Midbrain (tissue), 1 donor: ENCODE data around the gene CD81.
"Not testable (repeated sequence)": the region's sequence is repeated elsewhere in the genome, so short reads cannot be mapped to it uniquely, and the experiment has no call there.

Experiments
- DNase-seq: peaks from one replicate; lab custom pipeline; 2025; lab: John Stamatoyannopoulos, UW

CD81 gene

DNA sequence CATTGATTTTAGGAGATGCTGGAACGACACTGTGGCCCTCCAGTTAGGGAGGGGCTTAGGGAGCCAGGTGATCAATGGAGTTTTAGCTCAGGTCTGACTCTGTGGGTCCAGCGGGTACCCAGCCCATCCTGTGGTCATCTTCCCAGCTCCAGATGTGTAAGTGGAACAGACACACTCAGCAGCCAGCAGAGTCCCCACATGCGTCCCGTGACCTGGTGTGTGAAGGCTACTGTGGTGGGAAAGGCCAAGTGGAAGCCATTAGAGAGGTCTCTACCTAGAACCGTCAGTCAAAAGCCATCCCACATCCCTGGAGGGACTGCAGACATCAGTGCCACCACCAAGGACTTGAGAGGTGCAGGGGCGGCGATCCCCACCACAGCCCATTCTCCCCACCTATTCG lies 19.9 kb upstream of the CD81 start:
- DNase-seq, result no peak

DNA sequence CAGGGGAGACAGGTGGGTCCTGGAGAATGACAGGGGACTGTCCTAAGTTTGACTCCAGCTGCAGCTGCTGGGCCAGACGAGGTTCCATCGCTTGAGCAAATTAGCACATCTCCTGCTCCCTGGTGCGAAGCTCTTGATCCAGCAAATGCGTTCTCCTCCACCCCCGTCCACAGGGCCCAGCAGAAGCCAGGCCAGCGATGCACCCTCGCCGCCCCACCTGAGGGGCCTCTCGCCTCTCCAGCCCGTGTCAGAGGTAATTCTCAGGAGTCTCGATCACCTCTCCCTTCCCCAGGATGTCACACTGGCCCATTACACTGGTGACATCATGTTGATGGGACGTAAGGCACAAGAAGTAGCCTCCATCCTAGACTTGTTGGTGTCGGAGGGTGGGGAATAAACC lies 19.5 kb upstream of the CD81 start:
- not testable (repeated sequence) for DNase-seq

DNA sequence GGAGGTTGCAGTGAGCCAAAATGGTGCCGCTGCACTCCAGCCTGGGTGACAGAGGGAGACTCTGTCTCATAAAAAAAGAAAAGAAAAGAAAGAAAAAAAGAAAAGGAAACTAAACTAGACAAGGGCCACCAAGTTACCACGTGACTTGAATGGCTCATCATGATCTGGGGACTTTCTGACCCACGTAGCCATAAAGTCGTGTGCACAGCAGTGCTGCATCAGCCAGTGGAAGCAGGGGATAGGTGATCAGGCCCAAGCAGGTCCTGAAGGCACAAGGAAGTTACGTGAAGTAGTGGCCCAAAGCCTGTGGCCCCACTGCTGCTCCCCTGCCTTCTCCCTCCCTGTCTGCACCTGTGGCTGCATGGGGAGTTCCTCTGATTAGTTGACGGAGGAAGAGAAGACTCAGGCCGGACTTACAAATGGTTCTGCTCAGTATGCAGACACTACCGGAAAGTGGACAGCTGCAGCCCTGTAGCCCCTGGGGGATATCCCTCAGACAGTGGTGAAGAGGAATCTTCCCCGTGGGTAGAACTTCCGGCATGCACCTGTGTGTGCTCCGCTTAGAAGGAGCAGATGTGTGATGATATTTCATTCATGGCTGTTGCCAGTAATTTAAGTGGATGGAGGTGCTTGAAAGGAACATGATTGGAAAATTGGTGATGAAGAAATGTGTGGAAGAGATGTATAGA lies 18.2 kb upstream of the CD81 start:
- DNase-seq, result no peak

DNA sequence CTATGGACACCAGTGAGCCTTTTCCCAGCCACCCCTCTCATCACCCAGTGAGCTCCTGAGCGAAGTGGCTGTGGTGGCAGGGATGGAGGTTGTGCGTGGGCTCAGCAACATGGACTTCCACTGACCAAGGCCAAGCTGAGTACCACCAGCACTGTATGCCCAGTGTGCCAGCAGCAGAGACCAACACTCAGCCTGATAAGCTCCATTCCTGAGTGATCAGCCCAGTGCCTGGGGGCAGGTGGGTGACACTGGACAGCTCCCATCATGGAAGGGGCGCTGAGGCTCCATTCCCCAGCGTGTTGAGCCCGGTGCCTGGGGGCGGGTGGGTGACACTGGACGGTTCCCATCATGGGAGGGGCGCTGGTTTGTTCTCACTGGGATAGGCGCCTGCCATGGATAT lies 17.6 kb upstream of the CD81 start:
- DNase-seq, result no peak

DNA sequence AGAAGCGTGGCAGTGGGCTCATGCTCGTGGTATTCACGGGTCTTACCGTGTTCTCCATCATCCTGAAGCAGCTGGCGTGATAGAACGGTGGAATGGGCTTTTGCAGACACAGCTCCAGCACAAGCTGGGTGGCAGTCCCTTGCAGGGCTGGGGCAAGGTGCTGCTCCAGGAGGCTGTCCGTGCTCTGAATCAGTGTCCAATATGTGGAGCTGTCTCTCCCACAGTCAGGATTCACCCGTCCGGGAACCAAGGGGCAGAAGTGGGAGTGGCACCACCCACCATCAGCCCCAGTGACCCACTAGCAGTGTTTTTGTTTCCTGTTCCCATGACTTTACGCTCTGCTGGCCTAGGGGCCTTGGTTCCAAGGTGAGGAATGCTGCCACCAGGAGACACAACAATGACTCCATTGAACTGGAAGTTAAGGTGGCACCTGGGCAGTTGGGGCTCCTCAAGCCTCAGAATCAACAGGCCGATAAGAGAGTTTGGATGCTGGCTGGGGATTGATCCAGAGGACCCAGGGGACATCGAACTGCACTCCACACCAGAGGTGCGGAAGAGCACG lies 16.9 kb upstream of the CD81 start:
- no peak for DNase-seq

DNA sequence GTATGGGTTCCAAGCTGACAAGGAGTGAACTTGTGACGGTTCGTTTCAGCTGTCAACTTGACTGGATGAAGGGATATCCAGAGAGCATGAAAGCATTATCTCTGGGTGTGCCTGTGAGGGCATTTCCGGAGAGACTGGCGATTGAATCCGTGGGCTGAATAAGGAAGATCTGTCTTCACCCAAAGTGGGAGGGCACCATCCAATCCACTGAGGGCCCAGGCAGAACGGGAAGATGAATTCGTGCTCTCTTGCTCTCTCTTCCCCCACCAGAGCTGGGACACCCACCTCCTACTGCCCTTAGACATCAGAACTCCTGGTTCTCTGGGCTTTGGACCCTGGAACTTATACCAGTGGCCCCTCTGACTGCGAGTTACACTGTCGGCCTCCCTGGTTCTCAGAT lies 15.5 kb upstream of the CD81 start:
- no peak for DNase-seq

DNA sequence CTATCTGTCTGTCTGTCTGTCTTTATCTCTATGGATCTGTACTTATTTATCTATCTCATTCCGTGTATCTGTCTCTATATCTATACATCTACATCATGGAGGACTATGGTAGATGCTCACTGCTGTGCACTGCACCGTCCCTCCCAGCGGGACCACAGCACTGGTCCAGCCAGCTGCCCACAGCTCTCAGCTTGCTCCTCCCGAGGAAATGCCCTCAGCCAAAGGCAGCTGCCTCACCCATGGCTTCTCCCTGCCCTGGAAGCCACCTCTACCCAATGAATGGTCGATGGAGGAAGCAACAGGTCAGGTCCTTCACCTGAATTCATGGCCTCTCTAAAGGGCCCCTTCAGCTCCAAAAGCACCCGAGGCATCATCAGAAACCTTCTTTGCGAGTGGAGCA lies 14.7 kb upstream of the CD81 start:
- DNase-seq, result no peak

DNA sequence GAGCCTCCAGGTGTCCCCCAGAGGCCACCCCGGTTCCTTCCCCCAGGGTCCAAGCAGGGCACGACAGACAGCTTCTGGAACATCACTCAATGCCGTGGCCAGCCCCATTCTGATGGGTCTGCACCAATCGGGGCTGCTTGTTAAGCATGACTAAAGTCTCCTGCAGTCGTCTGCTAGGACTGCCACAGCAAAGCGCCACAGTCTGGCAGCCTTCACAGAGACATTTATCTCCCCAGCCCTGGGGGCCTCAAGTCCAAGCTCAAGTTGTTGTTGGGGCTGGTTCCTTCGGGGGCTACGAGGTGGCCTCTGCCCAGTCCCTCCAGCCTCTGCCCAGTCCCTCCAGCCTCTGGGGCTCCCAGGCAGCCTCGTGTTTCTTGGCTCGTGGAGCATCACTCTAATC lies 14.0 kb upstream of the CD81 start:
- DNase-seq, result no peak

DNA sequence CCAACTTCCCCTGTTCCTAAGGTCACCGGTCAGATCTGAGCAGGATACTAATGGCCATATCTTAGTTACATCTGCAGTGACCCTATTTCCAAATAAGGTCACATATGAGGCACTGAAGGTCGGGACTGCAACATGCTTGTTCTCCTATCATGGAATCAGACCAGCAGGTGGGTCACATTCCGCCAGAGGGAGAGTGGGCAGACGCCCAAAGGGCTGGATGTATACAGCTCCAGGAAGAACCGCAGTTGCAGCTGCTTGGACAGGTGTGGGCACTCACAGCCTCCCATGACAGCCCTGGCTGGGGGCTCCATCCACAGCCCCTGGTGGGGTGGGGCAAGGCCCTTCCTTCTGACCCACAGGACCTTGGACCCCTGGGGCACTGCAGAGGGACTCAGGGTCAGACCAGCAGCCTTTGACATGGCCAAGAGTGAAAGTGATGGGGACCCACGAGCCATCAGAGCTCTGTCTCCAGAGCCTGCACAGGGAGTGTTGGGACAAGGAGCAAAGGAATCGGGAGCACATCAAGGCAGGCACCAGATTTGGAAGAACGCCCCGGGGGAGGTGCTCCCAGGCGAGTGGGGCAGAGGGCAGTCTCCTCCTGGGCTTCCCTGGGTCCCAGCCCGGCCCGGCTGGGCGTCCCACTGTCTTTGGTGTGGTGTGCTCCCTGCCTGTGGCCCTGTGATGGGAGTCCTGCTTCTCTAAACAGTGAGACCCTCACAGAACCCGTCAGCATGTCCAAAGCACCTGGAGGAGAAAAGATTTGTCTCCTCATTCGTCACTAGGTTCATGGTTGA lies 13.3 kb upstream of the CD81 start:
- no peak for DNase-seq

DNA sequence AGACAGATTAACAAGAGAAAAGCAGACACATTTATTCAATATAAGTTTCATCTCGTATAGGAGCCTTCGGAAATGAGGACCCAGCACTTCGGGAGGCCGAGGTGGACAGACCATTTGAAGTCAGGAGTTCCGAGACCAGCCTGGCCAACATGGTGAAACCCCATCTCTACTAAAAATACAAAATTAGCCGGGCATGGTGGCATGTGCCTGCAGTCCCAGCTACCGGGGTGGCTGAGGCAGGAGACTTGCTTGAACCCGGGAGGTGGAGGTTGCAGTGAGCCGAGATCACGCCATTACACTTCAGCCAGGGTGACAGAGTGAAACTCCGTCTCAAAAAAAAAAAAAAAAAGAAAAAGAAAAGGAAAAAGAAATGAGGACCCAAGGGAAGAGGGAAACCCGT lies 12.7 kb upstream of the CD81 start:
- DNase-seq, result not testable (repeated sequence)

DNA sequence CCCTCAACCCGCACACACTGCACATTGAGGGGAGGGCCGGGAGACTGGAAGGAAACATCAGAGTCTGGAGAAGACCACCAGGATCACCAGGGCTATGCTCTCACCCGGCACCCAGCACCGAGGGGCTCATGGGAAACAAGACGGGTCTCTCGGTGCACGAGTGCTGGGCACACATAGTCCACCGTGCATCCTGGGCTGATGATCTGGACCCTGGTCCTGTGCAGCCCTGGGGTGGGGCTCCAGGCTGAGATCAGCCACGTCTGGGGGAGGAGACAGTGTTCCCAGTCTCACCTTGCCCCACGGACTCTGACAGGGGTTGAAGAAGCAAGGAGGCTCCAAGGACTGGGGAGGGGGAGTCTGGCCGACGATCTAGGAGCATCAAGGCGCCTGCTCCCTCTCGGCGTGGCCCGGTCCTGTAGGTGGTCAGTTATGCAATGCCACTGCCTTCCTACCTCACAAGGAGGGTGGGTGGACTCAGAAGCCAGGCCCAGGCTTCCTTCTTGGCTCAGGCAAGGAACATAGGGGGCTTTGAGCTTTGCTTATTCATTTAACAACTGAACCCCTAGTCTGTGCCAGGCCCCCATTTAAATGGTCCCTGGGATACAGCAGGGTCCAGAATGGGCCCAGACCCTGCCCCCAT lies 11.4 kb upstream of the CD81 start:
- DNase-seq, result no peak

DNA sequence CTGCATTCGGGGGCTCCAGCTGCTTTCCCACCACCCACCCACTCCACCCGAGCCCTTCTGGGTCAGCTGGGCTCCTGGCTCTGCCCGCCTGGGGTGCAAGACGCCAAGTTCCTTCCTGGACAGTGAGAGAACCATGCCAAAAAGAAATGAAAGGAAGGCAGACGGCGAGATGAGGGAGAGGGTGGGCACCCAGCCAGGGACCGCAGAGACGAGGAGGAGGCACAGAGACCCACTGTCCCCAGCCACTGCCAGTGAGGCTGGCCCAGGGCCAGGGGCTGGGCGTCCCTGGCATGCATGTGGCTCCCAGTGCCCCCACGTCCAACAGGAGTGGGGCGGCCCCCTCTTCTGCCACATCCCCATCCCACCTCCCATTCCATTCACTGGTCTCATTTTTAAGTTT lies 10.8 kb upstream of the CD81 start:
- DNase-seq, result peak; percentile 69

DNA sequence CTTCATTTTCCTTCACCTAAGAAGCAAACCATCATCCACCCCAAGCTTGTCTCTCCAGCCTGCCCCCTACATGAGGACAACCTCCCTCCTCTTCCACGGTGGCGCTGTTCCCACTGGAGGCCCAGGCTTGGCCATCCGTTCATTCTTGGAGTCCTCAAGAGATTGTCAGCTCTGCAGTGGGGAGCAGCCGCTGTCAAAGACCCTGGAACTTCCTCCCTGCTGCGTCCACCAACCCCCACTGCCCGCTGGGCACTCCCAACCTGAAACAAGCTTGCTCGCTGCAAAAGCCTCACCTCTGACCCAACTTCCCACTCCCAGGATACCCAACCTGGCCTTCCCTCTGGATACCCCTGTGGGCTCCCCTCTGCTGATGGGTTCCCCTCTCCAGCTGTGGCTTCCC lies 10.4 kb upstream of the CD81 start:
- DNase-seq, result peak; percentile 32

DNA sequence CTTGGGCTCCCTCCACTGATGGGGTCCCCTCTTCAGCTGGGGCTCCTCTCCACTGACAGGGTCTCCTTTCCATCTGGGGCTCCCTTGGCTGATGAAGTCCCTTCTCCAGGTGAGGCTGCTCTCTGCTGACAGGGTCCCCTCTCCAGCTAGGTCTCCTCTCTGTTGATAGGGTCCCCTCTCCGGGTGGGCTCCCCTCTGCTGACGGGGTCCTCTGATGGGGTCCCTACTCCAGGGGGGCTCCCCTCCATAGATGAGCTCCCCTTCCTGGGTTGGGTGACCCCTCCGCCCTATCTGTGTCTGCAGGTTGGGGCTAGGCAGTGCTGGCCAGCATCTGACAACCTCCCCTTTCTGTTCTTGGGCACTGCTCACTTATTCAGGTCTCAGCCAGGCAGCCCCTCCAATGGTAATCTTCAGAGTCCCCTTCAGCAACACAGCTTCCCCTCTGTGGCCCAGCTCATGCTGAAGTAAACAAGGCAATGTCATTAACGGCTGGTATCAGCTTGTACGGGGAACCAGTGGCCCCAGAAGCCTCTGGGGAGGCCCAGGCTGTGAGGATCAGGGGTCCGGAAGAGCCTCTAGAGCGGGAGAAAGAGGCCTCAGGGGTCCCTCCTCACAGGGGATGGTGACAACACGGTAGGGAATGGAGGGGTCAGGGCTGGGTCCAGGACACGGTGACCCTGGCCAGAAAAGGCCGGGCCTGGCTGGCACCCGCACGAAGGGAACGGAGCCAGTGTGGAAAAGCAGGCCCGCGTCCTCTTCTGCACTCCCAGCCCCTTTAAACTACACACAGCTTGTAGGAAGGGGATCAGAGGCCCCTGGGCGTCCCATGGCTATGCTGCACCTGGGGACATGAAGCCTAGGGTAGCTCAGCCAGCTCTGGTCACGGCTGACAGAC lies 9.6 kb upstream of the CD81 start:
- no peak for DNase-seq

DNA sequence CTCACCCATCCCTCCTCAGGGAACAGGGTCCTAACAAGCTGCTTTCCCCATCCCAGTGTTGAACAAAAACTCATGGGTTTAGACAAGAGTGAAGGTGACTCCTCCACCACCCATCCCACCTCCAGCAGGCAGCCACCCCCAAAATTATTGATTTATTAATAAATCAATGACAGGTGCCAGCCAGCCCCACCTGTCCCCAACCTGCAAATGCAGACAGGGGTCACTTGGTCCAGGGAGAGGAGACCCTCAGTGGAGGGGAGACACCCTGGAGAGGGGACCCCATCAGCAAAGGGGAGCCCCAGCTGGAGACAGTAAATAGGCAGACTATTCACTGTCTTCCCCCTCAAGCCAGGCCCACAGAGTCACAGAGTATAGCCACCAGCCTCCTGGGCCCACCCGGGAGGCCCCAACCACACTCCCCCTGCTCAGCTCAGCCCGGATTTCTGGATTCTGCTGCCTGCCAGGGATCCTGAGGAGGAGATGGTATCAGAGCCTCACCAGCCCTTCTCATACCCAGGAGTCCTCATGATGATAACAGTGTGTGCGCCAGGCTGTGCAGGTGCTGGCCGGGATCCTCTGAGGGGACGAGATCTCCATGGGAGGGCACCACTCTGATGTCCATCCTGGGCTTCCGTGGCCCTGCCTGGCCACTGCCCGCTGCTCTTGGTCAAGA lies 8.8 kb upstream of the CD81 start:
- DNase-seq, result no peak

DNA sequence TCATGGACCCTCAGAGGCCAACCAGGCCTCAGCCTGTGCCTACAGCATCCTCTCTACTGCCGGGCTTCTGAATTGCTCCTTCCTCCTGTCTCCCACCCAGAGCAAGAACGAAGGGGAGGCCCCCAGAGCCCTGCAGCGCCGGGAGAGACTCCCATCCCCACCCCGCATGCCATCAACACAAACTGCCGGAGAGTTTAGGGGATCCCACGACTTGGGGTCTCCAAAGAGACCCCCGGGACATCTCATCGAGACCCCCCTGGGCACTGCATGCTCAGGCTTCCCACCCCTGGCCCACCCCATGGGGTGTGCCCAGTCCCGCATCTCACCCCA lies 8.3 kb upstream of the CD81 start:
- no peak for DNase-seq

DNA sequence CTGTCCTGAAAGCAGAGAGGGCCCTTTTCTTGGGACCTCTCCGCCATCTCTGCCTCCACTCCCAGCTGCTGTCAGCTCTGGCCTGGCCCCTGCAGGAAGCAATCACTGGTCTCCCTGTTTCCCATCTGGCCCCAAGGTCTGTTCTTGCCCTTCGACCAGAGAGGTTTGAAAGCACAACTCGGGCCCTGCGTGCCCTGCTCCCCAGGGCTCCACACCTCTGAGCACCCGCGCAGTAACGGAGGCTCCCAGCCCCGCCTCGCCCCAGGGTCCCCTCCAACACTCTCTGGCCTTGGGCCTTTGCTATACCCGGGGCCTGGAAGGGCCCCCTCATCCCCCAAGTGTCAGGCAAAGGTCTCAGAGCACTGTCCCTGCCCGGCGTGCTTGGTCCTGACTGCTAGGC lies 7.8 kb upstream of the CD81 start:
- no peak for DNase-seq

DNA sequence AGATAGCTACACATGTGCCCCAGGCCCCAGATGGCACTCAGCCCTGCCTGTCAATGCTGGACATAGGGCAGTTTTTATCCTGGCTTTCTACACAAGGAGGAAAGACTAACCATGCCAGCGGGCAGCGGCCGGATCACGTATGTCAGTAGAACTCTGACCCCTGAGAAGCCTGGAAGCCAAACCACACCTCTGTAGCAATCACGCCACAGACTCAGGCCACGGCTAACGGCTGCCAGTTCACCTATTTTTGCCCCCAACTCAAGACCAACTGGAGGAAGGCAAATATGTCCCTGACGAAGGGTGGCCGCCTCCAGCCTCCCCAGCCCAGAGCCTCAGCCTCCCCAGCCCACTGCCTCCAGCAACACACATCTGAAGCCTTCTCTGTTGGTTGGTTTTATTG lies 7.2 kb upstream of the CD81 start:
- DNase-seq, result no peak

DNA sequence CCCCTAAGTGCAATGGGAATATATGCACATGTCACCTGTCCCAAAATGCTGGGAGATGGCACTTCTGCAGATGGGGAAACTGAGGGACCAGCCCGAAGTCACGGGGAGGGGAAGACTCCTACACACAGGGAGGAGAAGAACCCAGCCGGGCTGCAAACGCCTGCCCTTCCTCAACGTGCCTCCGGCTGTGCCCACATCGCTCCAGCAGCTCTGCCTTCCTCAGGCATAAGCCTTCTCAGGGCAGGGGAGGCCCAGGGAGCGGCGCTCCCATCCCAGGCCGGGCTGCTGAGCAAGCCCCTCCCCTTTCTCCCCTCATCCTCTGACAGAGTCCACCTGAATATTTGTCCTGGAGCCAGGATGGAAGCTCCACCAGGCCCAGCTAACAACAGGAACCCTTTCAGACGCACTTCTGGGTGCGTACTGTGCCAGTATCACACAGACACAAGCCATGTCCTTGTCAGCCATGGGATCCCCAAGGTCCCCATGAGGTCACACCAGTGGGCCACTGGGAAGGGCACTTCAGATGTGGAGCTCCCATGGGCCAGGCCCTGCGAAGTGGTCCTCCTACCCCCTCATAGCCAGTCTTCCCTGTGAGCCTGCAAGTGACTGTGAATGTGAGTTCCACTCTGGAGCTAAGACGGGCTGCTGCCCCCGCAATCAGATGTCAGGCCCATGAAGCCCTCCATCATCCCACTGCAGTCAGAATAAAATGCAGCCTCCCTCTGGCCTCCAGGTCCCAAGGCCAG lies 2.5 kb upstream of the CD81 start:
- no peak for DNase-seq

DNA sequence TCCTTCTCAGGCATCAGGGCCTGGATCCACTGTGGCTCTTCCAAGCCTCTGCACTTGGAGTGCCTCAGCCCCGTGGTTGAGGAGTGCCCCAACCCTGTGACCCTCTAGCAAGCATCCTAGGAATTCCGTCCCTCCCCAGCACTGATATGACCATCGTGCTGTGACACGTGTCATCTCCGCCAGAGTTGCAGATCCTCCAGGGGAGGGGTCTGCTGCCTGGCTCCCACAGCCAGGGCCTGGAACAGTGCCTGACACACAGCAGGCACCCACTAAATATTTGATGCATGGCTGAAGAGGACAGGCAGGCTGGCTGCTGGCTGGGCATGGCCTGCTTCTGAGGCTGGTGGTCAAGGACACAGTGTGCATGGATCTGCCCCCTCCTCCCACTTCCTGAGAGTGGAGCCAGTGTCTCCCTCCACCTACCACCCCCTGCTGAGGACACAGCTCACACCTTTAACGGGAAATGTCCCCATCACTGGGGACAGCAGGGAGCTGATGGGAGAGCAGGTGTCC lies 1.7 kb upstream of the CD81 start:
- DNase-seq, result no peak
